ENCODE data around the gene PCDHGA9.

The PCDHGA9 gene

GRCh38 chr5:141440341-141440740 lies 37.8 kb downstream of the PCDHGA9 start:
- TF ChIP-seq, protein P1, sequence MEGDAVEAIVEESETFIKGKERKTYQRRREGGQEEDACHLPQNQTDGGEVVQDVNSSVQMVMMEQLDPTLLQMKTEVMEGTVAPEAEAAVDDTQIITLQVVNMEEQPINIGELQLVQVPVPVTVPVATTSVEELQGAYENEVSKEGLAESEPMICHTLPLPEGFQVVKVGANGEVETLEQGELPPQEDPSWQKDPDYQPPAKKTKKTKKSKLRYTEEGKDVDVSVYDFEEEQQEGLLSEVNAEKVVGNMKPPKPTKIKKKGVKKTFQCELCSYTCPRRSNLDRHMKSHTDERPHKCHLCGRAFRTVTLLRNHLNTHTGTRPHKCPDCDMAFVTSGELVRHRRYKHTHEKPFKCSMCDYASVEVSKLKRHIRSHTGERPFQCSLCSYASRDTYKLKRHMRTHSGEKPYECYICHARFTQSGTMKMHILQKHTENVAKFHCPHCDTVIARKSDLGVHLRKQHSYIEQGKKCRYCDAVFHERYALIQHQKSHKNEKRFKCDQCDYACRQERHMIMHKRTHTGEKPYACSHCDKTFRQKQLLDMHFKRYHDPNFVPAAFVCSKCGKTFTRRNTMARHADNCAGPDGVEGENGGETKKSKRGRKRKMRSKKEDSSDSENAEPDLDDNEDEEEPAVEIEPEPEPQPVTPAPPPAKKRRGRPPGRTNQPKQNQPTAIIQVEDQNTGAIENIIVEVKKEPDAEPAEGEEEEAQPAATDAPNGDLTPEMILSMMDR (IDR thresholded peaks at IDR 0.05; ENCODE audit: low read depth, low read length, missing control alignments): no peak
- no peak overlapping the region for H3K4me3 ChIP-seq (replicated peaks; ENCODE audit: low read depth, low read length)

DNA sequence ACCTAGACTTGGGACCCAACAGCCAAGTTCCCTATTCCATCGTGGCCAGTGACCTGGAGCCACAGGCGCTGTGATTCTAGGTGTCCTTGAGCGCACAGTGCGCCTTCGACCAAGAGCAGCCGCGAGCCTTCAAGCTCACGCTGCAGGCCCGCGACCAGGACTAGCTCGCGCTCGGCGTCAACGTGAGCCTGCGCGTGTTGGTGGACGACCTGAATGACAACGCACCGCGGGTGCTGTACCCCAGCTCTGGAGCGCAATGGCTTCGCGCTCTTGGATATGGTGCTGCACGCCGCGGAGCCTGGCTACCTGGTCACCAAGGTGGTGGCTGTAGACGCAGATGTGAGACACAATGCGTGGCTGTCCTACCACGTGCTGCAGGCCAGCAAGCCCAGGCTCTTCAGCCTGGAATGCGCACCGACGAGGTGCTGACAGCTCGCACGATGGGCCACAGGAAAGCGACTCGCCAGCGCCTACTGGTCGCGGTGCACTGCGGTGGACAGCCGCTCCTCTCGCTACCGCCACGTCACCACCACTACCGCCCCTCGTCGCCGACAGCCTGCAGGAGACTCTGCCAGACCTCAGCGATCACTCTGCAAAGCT lies 39.1 kb downstream of the PCDHGA9 start:
- TF ChIP-seq, protein P1 (IDR thresholded peaks at IDR 0.05; ENCODE audit: low read depth, low read length, missing control alignments): no peak
- DNase-seq (ENCODE audit: extremely low read depth, low read depth): no peak

More at GRCh38 chr5:141440341-141440740, 37.8 kb downstream of the PCDHGA9 start:
- DNase-seq (ENCODE audit: extremely low read depth, low read depth): no peak

More for the DNA sequence above, 39.1 kb downstream of the PCDHGA9 start:
- no peak overlapping the region for H3K4me3 ChIP-seq (replicated peaks; ENCODE audit: low read depth, low read length)

Data from HFF-Myc (cell line).